ENCODE data around the gene IGSF21.

IGSF21 gene

DNA sequence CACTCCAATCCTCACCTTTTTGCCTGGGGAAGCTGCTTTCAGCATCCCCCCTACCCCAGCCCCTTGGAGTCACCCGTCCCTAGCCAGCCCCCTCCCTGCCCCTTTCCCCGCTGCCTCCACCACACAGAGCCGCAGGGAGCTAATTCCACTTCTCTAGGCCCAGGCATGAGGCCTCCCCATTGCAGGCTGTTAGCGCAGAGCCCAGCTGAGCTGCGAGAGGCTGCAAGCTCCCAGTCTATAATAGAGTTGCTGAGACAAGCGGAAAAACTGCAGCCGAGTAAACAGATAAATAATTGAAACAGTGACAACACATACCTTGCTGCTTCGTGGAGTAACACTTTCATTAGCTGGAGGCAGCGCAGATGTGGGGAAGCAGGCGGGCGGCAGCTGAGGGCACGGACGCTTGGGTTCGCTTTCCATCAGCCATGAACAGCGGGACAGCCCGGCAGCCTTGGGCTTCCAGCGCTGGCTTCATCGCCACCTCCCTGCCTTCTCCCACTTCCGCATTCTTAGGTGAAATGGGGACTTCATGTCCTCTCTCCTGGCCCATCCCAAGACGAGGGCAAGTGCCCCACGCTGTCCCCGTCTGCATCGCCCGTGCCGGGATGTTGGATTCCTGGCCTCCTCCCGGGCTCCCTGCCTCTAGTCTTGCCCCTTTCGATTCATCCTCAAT is 183.3 kb downstream of the IGSF21 start:
- DNase-seq (ENCODE audit: low read depth), result no peak
- H3K4me3 ChIP-seq (ENCODE audit: low read length), result no peak overlapping the region
- no peak for TF ChIP-seq CTCF (conservative IDR thresholded peaks at IDR 0.05; ENCODE audit: low read depth, low read length)

DNA sequence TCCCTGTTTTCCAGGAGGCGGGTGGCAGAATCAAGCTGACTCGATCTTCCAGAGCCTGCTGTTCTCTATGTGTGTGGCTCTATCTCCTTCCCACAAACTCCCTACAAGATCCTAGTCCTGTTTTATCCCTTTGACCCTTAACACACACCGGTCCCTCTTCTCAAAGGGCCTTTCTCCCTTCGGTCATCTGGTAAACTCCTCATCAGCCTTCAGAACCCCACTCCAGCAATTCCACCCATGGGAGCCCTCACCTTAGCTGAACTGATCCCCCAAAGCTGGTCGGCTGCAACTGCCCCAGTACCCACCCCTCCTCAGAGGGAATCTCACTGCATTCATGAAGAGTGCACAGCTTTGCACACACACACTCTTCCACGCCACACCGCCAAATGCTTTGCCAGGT is 184.9 kb downstream of the IGSF21 start:
- TF ChIP-seq CTCF (conservative IDR thresholded peaks at IDR 0.05; ENCODE audit: low read depth, low read length), result no peak
- H3K4me3 ChIP-seq (ENCODE audit: low read length), result no peak overlapping the region
- DNase-seq (ENCODE audit: low read depth), result no peak

- TF ChIP-seq CTCF (conservative IDR thresholded peaks at IDR 0.05; ENCODE audit: low read depth, low read length), result no peak
- no peak overlapping the region for H3K4me3 ChIP-seq (ENCODE audit: low read length)
- DNase-seq (ENCODE audit: low read depth), result no peak
Measured at GRCh38 chr1:18293291-18293690, 185.7 kb downstream of the IGSF21 start.

DNA sequence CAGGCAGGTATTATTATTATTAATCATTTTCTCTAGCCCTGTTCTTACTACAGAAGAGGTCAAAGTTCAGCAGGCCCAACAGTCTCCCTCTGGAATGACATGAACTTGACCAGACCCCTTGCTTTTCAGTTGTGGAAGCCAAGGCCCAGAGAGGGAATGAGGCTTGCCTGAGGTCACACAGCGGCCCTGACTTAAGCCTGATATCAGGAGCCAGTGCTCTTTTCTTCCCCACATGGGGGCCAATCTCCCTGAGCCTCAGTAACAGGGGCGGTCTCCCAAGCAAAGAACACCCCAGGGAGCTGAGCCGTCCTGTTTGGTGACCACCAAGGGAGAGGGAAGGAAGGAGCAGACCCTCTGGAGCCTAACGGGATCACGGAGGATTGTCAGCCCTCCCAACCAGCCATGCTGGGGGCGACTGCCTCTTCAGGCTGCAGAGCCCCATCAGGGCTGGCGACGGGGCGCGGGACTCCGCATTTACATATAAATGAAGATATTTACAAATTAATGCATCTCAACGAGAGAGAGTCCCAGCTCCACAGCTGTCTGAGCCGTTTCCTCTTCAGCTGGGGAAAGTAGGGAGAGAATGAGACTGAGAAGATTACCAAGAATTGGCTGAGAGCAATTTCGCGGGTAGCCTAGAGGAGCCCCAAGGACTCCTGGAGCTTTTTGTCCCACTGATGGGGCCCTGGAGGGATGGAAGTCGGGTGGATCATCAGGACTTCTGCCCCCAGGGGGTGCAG is 187.0 kb downstream of the IGSF21 start:
- DNase-seq (ENCODE audit: low read depth), result no peak
- no peak for TF ChIP-seq CTCF (conservative IDR thresholded peaks at IDR 0.05; ENCODE audit: low read depth, low read length)
- no peak overlapping the region for H3K4me3 ChIP-seq (ENCODE audit: low read length)

- DNase-seq (ENCODE audit: low read depth), result no peak
- H3K4me3 ChIP-seq (ENCODE audit: low read length), result no peak overlapping the region
- no peak for TF ChIP-seq CTCF (conservative IDR thresholded peaks at IDR 0.05; ENCODE audit: low read depth, low read length)
Measured at GRCh38 chr1:18297896-18298648, 190.5 kb downstream of the IGSF21 start.

DNA sequence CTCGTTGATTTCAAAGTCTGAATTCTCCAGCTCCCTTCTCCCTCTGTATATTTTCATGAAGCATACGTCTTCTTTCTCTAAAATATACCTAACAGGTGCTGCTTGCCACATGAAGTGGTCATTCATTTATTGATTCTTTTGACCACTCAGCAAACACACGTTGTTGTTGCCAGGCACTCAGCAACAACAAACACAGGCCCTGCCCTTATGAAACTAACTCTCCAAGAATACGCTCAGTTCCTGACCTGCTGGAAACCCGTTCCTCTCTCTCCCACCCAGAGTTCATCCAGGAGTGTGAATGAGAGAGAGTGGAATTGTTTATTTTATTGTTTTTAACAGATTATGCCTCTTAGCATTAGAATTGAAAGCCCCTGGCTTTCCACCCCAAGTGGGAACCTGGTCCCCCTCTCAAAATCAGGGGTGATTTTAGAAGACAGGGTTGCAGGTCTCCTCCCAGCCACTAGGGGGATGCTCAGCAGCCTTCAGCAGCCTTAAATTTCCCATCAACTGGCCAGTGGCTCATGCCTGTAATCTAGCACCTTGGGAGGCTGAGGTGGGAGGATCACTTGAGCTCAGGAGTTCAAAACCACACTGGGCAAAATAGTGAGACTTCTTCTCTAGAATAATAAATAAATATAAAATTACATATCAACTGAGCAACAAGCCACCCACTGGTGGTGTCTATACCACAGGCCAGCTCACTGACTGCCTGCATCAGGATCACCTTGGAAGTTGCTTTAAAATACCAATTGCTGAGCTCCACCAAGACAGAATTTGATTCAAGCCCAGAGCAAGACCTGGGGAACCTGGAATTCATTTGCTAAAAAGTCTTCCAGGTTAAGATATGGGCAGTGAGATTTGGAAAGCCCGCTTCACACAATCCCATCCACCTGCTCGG is 192.1 kb downstream of the IGSF21 start:
- TF ChIP-seq CTCF (conservative IDR thresholded peaks at IDR 0.05; ENCODE audit: low read depth, low read length), result peak; percentile 50
- H3K4me3 ChIP-seq (ENCODE audit: low read length), result no peak overlapping the region
- no peak for DNase-seq (ENCODE audit: low read depth)

Measured in retinal pigment epithelial cell (primary cell).